ENCODE data around the gene CAMTA1.

The CAMTA1 gene

GRCh38 chr1:7769673-7770412 lies 984.6 kb downstream of the CAMTA1 start:
- H3K4me3 ChIP-seq, result peak overlapping the region in 3 of 10 experiments; percentile 73 to 79 (median 75); a peak in 5 of 20 replicates
- H3K27me3 ChIP-seq, result no peaks in the 10 kb centered on the region
- peak overlapping the region in 3 of 11 experiments; percentile 92 to 96 (median 92); a peak in 6 of 22 replicates for H3K27ac ChIP-seq
- no peaks in the 10 kb centered on the region for H3K9me3 ChIP-seq (replicated peaks in 1 of 11)
- H3K36me3 ChIP-seq, result peaks cover 22 to 26% (median 24%) of the 10 kb centered on the region in 11 experiments; a peak in 21 of 22 replicates
- H3K9ac ChIP-seq, result peak overlapping the region in 3 of 11 experiments; percentile 92 to 96 (median 95); a peak in 4 of 22 replicates
- H3K4me1 ChIP-seq, result peaks cover 16 to 44% (median 25%) of the 10 kb centered on the region in 10 experiments
- H4K20me1 ChIP-seq, result peaks cover 2 to 35% (median 21%) of the 10 kb centered on the region in 11 experiments; a peak in 17 of 22 replicates
- H3K4me2 ChIP-seq, result peak overlapping the region in 6 of 11 experiments; percentile 70 to 88 (median 86); a peak in 11 of 22 replicates
- no peak for TF ChIP-seq Cebpa-rat (IDR thresholded peaks at IDR 0.05)

DNA sequence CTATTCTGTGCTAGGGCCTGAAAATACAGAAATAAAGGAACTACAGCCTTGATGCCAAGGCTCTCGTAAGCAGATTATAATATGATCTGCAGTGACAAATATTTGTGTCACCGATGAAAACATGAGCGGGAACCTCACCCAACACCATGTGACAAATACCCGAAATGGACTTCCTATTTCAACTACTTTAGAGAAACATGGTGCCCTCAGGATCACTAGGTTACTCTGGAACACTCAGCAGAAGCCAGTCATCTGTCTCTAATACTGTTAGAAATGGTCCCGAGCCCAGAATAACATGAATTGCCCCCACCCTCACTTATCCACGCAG lies 985.4 kb downstream of the CAMTA1 start:
- H3K36me3 ChIP-seq, result peaks cover 23 to 33% (median 31%) of the 10 kb centered on the region in 11 experiments
- H3K4me2 ChIP-seq, result peak overlapping the region; percentile 70 to 91 (median 88)
- peaks cover 16 to 44% (median 25%) of the 10 kb centered on the region in 10 experiments for H3K4me1 ChIP-seq
- no peak for TF ChIP-seq Cebpa-rat (IDR thresholded peaks at IDR 0.05)
- H3K9ac ChIP-seq, result peak overlapping the region; percentile 89 to 97 (median 94); a peak in 21 of 22 replicates
- H3K4me3 ChIP-seq, result peak overlapping the region; percentile 73 to 100 (median 94)
- no peaks in the 10 kb centered on the region for H3K9me3 ChIP-seq (replicated peaks in 1 of 11)
- H3K27me3 ChIP-seq, result no peaks in the 10 kb centered on the region
- H4K20me1 ChIP-seq, result peaks cover 9 to 43% (median 28%) of the 10 kb centered on the region in 11 experiments; a peak in 18 of 22 replicates
- H3K27ac ChIP-seq, result peak overlapping the region; percentile 54 to 96 (median 91); a peak in 20 of 22 replicates

- Histone ChIP-seq H3K4me3 (peak within 1 kb of the TSS; percentile 73 to 100 (median 94)), H3K36me3 (peaks cover 27 to 39% (median 37%) of the 10 kb centered on the region in 11 experiments), H3K27ac (peak within 1 kb of the TSS; percentile 86 to 96 (median 91)), H3K9ac (peak within 1 kb of the TSS; percentile 89 to 97 (median 94)), H4K20me1 (peaks cover 10 to 49% (median 30%) of the 10 kb centered on the region in 11 experiments; a peak in 18 of 22 replicates), H3K4me1 (peaks cover 16 to 43% (median 25%) of the 10 kb centered on the region in 10 experiments), H3K4me2 (peak within 1 kb of the TSS; percentile 86 to 96 (median 94)), H3K9me3 (replicated peaks in 1 of 11) (no peaks in the 10 kb centered on the region), H3K27me3 (no peaks in the 10 kb centered on the region)
- no peak for TF ChIP-seq Cebpa-rat (IDR thresholded peaks at IDR 0.05)
Measured at GRCh38 chr1:7770997-7771822, 986.0 kb downstream of the CAMTA1 start, which contains the start of gene VAMP3. Gene VAMP3 (plus strand): TSS chr1:7771296. CDS start chr1:7771384, 88 bp downstream.

DNA sequence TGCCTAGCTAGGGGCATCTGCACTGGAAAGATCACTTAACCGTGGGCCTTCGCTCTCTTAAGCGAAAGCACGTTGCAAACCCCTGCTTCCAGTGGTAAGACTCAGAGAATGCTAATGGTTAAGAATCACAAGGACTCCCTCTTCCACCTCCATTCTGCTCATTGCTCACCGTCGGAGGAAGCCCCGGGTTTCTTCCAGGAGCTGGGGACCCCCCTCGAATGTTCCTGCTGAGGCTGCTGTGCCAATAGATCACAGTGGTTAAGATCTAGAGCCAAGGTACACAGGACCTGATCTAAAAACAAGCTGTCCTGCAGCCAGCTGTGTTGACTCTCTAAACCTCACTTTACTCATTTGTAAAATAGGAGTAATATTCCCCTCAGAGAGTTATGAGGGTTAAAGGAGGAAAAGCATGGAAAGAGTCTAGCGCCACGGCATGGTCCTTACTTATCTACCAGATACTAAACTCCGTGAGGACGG lies 986.6 kb downstream of the CAMTA1 start:
- peak overlapping the region; percentile 86 to 96 (median 91) for H3K27ac ChIP-seq
- peaks cover 34 to 46% (median 43%) of the 10 kb centered on the region in 11 experiments for H3K36me3 ChIP-seq
- peaks cover 10 to 55% (median 35%) of the 10 kb centered on the region in 11 experiments; a peak in 18 of 22 replicates for H4K20me1 ChIP-seq
- no peaks in the 10 kb centered on the region for H3K27me3 ChIP-seq
- H3K4me1 ChIP-seq, result peaks cover 17 to 39% (median 23%) of the 10 kb centered on the region in 10 experiments
- H3K4me3 ChIP-seq, result peak overlapping the region; percentile 73 to 100 (median 94)
- TF ChIP-seq Cebpa-rat (IDR thresholded peaks at IDR 0.05), result no peak
- H3K9ac ChIP-seq, result peak overlapping the region; percentile 89 to 97 (median 94)
- H3K4me2 ChIP-seq, result peak overlapping the region; percentile 85 to 96 (median 94)
- H3K9me3 ChIP-seq (replicated peaks in 1 of 11), result no peaks in the 10 kb centered on the region

- H3K4me3 ChIP-seq, result no peak overlapping the region
Measured at GRCh38 chr1:7777591-7777990, 992.3 kb downstream of the CAMTA1 start.

GRCh38 chr1:7778133-7778628 lies 992.9 kb downstream of the CAMTA1 start:
- peaks cover 32 to 55% (median 38%) of the 10 kb centered on the region in 10 experiments for H3K4me1 ChIP-seq
- no peaks in the 10 kb centered on the region for H3K9me3 ChIP-seq (replicated peaks in 1 of 11)
- H3K4me2 ChIP-seq, result no peak overlapping the region
- no peak overlapping the region for H3K4me3 ChIP-seq
- H3K36me3 ChIP-seq, result peaks cover 71 to 81% (median 78%) of the 10 kb centered on the region in 11 experiments
- peaks cover 0 to 70% (median 33%) of the 10 kb centered on the region in 11 experiments; a peak in 13 of 22 replicates for H4K20me1 ChIP-seq
- no peak overlapping the region for H3K27ac ChIP-seq
- no peak overlapping the region for H3K9ac ChIP-seq
- no peak for TF ChIP-seq Cebpa-rat (IDR thresholded peaks at IDR 0.05)
- H3K27me3 ChIP-seq, result no peaks in the 10 kb centered on the region

More at GRCh38 chr1:7777591-7777990, 992.3 kb downstream of the CAMTA1 start:
- Histone ChIP-seq H3K4me2 (no peak overlapping the region; a peak in 1 of 22 replicates), H3K9ac (peak overlapping the region in 1 of 11 experiments; percentile 9; a peak in 1 of 22 replicates), H3K27ac (peak overlapping the region in 1 of 11 experiments; percentile 11; a peak in 1 of 22 replicates), H3K27me3 (no peaks in the 10 kb centered on the region), H3K36me3 (peaks cover 77 to 87% (median 84%) of the 10 kb centered on the region in 11 experiments), H4K20me1 (peaks cover 3 to 70% (median 34%) of the 10 kb centered on the region in 11 experiments; a peak in 17 of 22 replicates), H3K9me3 (replicated peaks in 1 of 11) (no peaks in the 10 kb centered on the region), H3K4me1 (peaks cover 32 to 55% (median 37%) of the 10 kb centered on the region in 10 experiments)
- TF ChIP-seq Cebpa-rat (IDR thresholded peaks at IDR 0.05), result no peak

DNA sequence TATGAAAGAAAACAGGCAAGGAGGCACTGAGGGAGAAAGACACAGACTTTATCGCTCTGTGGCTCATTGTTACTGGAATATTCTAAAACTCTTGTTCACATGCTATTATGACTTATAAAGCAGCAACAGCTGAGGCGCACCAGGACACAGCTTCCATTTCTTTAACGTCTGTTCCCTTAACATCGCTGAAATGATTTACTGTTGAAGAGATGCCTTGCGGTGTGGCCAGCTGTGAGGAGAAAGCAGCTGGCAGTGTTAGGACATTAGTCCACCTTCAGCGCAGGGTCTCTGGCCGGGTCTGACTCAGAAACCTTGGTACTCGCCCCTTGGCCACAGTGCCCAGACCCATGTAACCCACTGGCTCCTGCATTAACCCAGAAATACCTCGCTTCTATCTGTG lies 995.7 kb downstream of the CAMTA1 start:
- Histone ChIP-seq H4K20me1 (peaks cover 0 to 44% (median 15%) of the 10 kb centered on the region in 11 experiments; a peak in 12 of 22 replicates), H3K27ac (peak overlapping the region in 9 of 11 experiments; percentile 46 to 71 (median 60); a peak in 16 of 22 replicates), H3K4me1 (peaks cover 32 to 46% (median 39%) of the 10 kb centered on the region in 10 experiments), H3K9me3 (replicated peaks in 1 of 11) (peaks cover 0 to 11% (median 4%) of the 10 kb centered on the region in 11 experiments; a peak in 12 of 22 replicates), H3K27me3 (no peaks in the 10 kb centered on the region), H3K4me3 (peak overlapping the region in 7 of 10 experiments; percentile 21 to 69 (median 42); a peak in 7 of 20 replicates), H3K4me2 (peak overlapping the region; percentile 87 to 96 (median 93)), H3K36me3 (peaks cover 49 to 54% (median 51%) of the 10 kb centered on the region in 11 experiments), H3K9ac (peak overlapping the region in 9 of 11 experiments; percentile 11 to 72 (median 36); a peak in 12 of 22 replicates)
- TF ChIP-seq Cebpa-rat (IDR thresholded peaks at IDR 0.05), result no peak

All from BLaER1 treated with 17β-estradiol and CSF1 and Interleukin-3, amounts not matched to agents 10 nM and 100 nM (cell line).